ENCODE data around the gene MSRB1.

MSRB1 gene

GRCh38 chr16:1942810-1943726, at the start of gene MSRB1:
Gene MSRB1 (minus strand): TSS chr16:1943199. CDS start chr16:1943156, 43 bp downstream.
- peak within 1 kb of the TSS; percentile 91 for H3K4me3 ChIP-seq (ENCODE audit: low read depth, low read length)
- in situ Hi-C loops (cut with HindIII; ENCODE audit: low sequenced_read_pairs), result no loop called here
- no peak for TF ChIP-seq CTCF (IDR thresholded peaks at IDR 0.05; ENCODE audit: low read depth, low read length, missing control alignments)
- DNase-seq (ENCODE audit: low read depth), result peak; percentile 96

- in situ Hi-C loops (cut with HindIII; ENCODE audit: low sequenced_read_pairs), result no loop called here
- no peak for TF ChIP-seq CTCF (IDR thresholded peaks at IDR 0.05; ENCODE audit: low read depth, low read length, missing control alignments)
- peak; percentile 65 for DNase-seq (ENCODE audit: low read depth)
- H3K4me3 ChIP-seq (ENCODE audit: low read depth, low read length), result peak overlapping the region; percentile 20
These were observed 49.1 kb upstream of the MSRB1 start for GRCh38 chr16:1991948-1992703.

- no peak for TF ChIP-seq CTCF (IDR thresholded peaks at IDR 0.05; ENCODE audit: low read depth, low read length, missing control alignments)
- DNase-seq (ENCODE audit: low read depth), result no peak
- in situ Hi-C loops (cut with HindIII; ENCODE audit: low sequenced_read_pairs), result no loop called here
- peak overlapping the region; percentile 20 for H3K4me3 ChIP-seq (ENCODE audit: low read depth, low read length)
These were observed 48.6 kb upstream of the MSRB1 start for GRCh38 chr16:1991588-1991947.

GRCh38 chr16:1991135-1991551, 48.1 kb upstream of the MSRB1 start:
- H3K4me3 ChIP-seq (ENCODE audit: low read depth, low read length), result no peak overlapping the region
- no peak for DNase-seq (ENCODE audit: low read depth)
- in situ Hi-C loops (cut with HindIII; ENCODE audit: low sequenced_read_pairs), result no loop called here
- TF ChIP-seq CTCF (IDR thresholded peaks at IDR 0.05; ENCODE audit: low read depth, low read length, missing control alignments), result no peak

- TF ChIP-seq CTCF (IDR thresholded peaks at IDR 0.05; ENCODE audit: low read depth, low read length, missing control alignments), result no peak
- peak overlapping the region; percentile 21 for H3K4me3 ChIP-seq (ENCODE audit: low read depth, low read length)
- in situ Hi-C loops (cut with HindIII; ENCODE audit: low sequenced_read_pairs), result no loop called here
- DNase-seq (ENCODE audit: low read depth), result no peak
These were observed 47.5 kb upstream of the MSRB1 start for GRCh38 chr16:1990351-1991134.

GRCh38 chr16:1990101-1990350, 47.0 kb upstream of the MSRB1 start:
- in situ Hi-C loops (cut with HindIII; ENCODE audit: low sequenced_read_pairs), result no loop called here
- TF ChIP-seq CTCF (IDR thresholded peaks at IDR 0.05; ENCODE audit: low read depth, low read length, missing control alignments), result no peak
- peak overlapping the region; percentile 21 for H3K4me3 ChIP-seq (ENCODE audit: low read depth, low read length)
- no peak for DNase-seq (ENCODE audit: low read depth)

All from astrocyte of the cerebellum (primary cell).